ENCODE measurements around the gene DBH.

- no peak for TF ChIP-seq CTCF (IDR thresholded peaks at IDR 0.05)
- TF ChIP-seq POLR2A (IDR thresholded peaks at IDR 0.05) = no peak
These were observed 13.0 kb downstream of the DBH start for GRCh38 chr9:133649194-133649593.
